ENCODE data around the gene ASPN.

ASPN gene

DNA sequence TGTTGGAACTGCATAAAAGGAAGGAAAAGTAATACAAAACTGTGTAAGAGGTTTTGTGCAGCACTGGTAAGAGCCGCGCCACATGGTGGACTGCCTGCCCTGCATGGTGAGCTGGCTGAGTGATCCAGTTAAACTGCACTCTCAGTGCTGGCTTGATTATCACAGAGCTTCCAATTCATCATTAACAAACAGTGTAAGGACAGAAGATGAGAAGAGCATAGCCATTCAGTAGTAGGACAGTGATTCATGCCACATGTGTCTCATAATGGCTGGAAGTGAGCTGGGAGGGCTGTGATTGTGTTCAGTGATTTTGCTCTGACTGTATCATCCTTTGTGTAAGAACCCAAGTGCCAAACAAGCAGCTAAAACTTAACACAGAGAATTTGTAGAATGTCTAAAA lies 14.1 kb downstream of the ASPN start:
- no peak for DNase-seq

- DNase-seq, result no peak
Observed at GRCh38 chr9:92467511-92467910, 14.8 kb downstream of the ASPN start.

GRCh38 chr9:92467041-92467440 lies 15.3 kb downstream of the ASPN start:
- DNase-seq, result no peak

- peak in 2 of 4 experiments; percentile 5 for DNase-seq
Observed at GRCh38 chr9:92463984-92464383, 18.3 kb downstream of the ASPN start.

DNA sequence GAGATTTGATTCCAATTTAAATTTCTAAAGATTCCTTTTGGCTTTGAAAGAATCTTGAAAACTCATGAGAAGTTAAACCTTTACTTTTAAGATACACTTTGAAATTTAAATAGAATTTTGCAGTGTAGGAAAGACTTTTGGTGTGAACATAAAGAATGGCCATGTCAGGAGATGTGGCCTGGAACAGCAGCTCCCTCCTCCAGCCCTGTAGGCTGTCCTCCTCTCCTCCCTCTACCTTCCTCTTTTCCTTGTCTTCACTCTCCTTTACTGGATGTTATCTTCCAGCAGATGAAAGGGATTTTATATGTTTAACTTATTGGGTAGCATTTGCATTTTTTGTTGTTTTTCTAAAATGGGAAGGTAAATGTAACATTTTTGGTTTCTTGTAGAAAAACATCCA lies 18.9 kb downstream of the ASPN start:
- DNase-seq, result no peak

DNA sequence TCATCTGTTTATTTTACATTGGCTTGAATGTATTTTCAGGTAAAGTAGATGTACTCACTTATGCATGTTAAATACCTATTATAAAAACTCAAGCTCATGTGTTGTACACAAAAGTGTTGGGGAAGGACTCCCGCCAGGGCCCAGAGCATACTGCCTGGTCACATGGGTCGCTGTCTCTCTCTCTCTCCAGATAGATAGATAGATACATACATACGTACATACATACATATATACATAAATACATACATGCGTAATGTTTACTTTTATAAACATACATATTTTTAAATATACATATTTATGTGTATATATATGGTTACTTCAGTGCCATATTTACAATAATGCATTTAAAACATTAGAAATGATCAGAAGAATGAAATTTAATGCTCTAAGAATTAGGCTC lies 24.7 kb downstream of the ASPN start:
- no peak for DNase-seq

GRCh38 chr9:92455217-92455616 lies 27.1 kb downstream of the ASPN start:
- no peak for DNase-seq

DNA sequence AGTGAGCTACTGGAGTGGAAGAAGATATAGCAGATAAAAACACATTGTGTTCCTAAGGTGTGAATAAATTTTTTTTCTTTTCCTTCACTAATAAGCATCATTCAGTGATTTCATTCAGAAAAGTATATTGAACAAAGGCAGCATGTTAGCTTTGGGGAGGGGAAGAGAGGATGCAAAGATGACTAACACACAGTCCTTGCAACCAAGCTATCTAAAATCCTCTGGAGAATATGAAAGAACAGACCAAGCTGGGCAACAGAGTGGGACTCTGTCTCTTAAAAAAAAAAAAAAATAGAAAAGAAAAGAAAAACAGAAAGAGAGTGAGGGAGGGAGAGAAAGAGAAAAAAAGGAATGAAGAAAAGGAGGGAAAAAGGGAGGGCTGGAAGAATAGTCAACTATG lies 35.8 kb downstream of the ASPN start:
- DNase-seq, result no peak

GRCh38 chr9:92444841-92445240 lies 37.5 kb downstream of the ASPN start:
- DNase-seq, result no peak

DNA sequence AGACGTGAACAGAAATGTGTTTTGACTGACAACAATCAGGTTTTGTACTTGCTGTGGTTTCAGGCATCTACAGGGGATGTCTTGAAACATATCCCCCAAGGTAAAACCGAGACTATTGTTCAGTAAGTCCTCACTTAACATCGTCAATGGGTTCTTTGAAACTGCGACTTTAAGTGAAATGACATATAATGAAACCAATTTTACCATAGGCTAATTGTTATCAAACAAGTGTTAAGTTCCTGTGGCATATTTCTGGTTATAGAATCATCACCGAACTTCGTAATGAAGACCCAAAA lies 41.6 kb downstream of the ASPN start:
- no peak for DNase-seq

DNA sequence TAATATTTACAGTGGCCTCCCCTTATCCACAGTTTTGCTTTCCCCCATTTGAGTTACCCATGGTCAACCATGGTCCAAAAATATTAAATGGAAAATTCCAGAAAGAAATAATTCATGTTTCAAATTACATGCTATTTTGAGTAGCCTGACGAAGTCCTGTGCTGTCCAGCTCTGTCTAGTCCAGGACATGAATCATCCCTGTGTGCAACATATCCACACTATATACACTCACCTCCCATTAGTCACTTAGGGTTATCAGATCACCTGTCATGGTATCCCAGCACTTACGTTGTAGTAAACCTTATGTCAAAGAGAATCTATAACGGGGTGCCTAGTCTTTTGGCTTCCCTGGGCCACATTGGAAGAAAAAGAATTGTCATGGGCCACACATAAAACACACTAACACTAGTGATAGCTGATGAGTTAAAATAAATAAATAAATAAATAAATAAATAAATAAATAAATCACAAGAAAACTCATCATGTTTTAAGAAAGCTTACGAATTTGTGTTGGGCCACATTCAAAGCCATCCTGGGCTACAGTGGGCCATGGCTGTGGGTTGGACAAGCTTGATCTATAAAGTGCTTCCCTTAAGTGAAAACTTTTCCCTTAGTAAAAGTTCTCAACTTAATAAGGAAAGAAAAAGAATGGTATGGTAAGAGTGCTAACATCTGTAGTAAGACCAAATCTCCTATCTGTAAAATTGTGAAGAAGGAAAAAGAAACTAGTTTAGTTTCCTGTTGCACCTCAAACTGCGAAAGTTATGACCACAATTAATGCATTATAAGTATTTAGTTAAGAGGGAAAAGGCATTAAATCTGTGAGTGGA lies 42.2 kb downstream of the ASPN start:
- DNase-seq, result no peak

DNA sequence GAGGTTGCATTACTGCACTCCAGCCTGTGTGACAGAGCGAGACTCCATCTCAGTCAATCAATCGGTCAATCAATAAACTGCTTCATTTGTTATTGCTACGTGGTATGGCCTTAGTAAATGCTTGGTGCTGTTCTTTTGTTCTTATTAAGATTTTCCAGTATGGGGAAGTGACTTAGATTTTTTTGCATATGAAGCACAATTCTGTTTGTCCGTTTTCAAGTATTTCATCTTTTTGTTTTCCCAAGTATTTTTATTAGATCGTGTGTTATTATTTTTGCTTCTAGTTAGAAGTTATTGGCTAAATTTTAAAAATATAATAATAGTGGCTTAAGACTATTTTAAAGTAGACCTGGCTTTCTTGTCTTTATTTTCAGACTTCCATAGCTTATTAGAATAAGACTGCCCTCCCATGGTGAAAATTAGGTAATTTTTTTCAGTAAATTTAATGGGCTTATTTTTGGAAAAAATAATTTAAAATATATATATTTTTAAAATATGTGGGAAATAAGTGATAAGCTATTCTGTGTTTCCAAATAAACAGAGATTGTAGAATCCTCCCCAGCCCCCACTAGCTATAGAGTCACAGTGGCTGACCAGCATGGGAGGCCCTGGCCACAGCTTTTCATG lies 43.3 kb downstream of the ASPN start:
- peak in 3 of 4 experiments; percentile 12 to 58 (median 45) for DNase-seq

- no peak for DNase-seq
Observed at GRCh38 chr9:92435263-92435662, 47.0 kb downstream of the ASPN start.

DNA sequence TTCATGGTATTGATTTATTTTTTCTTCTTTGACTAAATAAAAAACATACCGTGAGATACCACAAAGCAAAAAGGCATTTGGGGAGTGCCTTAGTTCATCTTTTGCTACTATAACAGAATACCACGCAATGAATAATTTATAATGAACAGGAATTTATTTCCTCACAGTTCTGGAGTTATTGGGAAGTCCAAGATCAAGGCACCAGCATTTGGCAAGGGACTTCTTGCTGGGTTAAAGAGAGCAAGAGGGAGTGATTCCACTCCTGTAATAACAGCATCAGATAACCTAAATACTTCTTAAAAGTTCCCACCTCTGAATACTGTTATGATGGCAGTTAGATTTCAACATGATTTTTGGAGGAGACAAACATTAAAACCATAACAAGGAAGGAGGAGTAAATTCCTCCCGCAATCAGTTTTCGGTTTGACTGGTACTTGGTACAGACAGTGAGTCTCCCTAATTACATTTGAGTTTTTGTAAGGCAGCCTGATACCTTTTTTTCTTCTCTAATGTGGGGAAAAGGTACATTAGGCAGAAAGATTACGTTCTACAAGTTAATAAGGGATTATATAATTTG lies 49.2 kb downstream of the ASPN start:
- no peak for DNase-seq

DNA sequence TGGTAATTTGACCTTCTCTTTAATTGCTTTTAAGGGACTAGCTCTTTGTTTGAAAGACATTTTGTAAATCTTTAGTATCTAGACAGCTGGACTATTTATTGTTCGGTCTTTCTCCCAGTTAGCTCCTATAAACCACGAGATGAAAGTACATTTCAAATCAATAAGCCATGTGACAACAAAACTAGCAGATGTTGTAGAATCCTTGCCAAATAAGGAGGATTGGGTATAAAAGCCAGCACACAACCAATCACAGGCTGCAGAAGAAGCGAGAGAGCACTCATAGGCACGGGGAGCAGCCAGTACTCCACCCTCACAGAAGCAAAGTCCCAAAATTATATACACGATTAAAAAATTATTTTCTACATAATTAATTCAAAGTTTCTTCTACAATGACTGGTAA lies 50.0 kb downstream of the ASPN start:
- DNase-seq, result no peak

- no peak for DNase-seq
Observed at GRCh38 chr9:92429836-92430235, 52.5 kb downstream of the ASPN start.

DNA sequence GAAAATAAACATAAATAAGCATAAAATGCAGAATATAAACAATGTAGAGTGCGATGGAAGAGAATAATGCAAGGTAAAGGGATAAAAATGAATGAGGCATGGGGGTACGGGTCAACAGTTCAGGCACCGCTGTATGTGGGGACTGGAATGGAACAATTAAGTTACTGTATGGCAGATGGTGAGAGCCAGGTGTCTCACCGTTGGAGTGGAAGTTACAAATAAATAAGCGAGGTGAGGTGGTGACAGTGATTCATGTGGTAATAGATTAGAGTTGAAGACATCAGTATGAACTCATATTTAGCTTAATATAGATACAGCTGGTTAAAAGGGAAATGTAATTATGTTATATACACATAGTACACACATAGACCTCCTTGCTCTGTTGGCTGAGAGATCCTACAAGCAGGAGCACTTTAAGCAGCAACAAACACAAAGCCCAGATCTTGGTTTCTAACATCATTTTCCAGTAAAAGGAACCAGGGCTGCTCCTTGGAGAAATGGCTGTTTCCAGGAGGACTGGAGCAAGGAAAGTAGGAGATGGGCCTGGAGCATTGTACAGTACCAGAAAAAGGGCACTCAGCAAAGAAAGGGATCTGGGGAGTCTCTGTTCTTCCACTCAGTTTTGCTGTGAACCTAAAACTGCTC lies 55.7 kb downstream of the ASPN start:
- DNase-seq, result no peak

GRCh38 chr9:92425474-92425873 lies 56.8 kb downstream of the ASPN start:
- no peak for DNase-seq

DNA sequence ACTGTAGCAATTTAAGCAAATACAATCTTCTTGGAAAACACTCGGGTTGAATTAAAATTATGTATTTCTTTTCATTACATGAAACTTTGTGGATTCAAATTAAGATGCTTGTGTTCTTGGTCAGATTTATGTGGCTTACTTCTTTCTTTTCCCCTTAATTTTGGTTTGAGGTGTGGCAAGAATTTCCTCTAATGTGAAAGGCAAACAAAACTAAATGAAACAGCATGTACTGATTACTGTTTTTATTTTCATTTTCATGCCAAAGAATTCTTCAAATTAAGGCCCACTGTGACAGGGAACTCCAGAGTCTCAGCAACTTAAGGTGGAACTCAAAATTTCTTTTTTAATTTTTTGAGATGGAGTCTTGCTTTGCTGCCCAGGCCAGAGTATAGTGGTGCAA lies 58.0 kb downstream of the ASPN start, which contains the start of gene OMD:
TSS of gene OMD (minus strand) at position 132 of the 400 bp plus-strand sequence. CDS start 6,913 bp downstream, outside the sequence.
- DNase-seq, result no peak

- DNase-seq, result no peak
Observed at GRCh38 chr9:92423612-92424011, 58.7 kb downstream of the ASPN start.

DNA sequence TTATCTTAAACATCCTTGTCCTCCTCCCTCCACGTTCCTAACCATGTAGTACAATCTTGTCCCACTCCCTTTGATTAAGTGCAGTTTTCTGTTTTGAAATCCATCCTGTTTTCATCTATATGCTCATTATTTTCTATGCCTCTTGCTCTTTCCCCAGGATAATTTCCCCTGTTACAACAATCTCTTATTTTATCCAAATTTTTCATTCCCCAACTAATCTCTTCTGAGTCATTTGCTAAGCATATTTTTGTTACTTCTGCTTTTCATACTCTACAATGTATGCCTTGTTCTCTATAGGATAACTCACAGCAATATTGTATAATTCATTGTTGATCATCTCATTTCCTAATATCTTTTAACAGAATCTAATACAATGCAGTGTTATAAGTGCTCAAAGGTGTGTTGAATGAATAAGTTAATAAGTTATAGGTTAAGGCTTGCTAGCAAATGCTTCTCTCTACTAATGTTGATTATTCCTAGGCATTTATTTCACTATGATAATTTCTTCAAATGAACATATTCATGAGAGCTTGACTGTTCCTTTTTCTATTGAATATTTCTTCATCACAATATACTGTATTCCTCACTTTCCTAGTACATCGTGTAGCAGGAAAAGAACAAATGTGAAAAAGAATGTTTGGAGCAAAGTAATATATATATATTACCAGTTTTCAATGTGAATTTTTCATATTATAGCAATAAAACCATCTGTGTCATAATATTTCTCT lies 59.5 kb downstream of the ASPN start:
- DNase-seq, result peak in 2 of 4 experiments; percentile 30 to 42

GRCh38 chr9:92414566-92414965 lies 67.7 kb downstream of the ASPN start:
- DNase-seq, result peak in 2 of 4 experiments; percentile 31 to 39

DNA sequence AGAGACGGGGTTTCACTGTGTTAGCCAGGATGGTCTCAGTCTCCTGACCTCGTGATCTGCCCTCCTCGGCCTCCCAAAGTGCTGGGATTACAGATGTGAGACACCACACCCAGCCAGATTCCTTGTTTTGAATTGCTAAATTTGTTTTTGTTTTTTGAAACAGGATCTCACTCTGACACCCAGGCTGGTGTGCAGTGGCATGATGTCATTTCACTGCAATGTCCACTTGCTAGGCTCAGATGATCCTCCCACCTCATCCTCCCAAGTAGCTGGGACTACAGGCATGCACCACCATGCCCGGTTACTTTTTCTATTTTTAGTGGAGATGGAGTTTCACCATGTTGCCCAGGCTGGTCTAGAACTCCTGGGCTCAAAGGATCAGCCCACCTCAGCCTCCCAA lies 71.1 kb downstream of the ASPN start:
- DNase-seq, result peak; percentile 13 to 60 (median 56)

All from suppressor macrophage (primary cell).